ENCODE data around the gene STPG4. TPM values are rescaled to one million over a fixed set of nuclear protein-coding genes. Genes with fewer than 3 reads are reported as not detected.
A peak's percentile ranks its signal among the peaks of the same experiment; 100 is the strongest.

STPG4 gene
- total RNA-seq, 1 experiment from 2014 or later, result 0.13 TPM

- WGBS (ENCODE audit: extremely low coverage, insufficient read length, low lambda C conversion rate), result no CpG with 5 or more reads among the region's 2 CpGs
- no peak overlapping the region for H3K4me2 ChIP-seq (ENCODE audit: insufficient read depth, insufficient read length, low read length)
- Mint-ChIP-seq H3K4me3 (no peak overlapping the region), H3K27me3 (ENCODE audit: low read depth) (no peaks in the 10 kb centered on the region; the same call in 1 of the 2 replicates), H3K9me3 (no peaks in the 10 kb centered on the region; a peak in 1 of 5 replicates), H3K36me3 (ENCODE audit: insufficient read depth in 1 of 3, low read depth in 3 of 3) (no peaks in the 10 kb centered on the region), H3K27ac (peak overlapping the region in 1 of 3 experiments; percentile 25; a peak in 1 of 7 replicates), H3K4me1 (peaks cover 44 to 55% of the 10 kb centered on the region in 2 experiments)
- H3K27ac ChIP-seq (ENCODE audit: insufficient read length, low read depth, low read length), result no peak overlapping the region
- H2BK15ac ChIP-seq (ENCODE audit: low read depth, low read length), result no peak overlapping the region
- H4K5ac ChIP-seq (ENCODE audit: insufficient read length, low read depth, low read length), result no peak overlapping the region
- no peak overlapping the region for H3K18ac ChIP-seq (ENCODE audit: insufficient read length, low read depth, low read length)
- no peak overlapping the region for H2BK12ac ChIP-seq (ENCODE audit: insufficient read length, low read depth, low read length)
- H2AFZ ChIP-seq (ENCODE audit: low read length), result no peak overlapping the region
- H3K23me2 ChIP-seq (ENCODE audit: insufficient read length, low read depth, low read length, poor library complexity, severe bottlenecking), result no peaks in the 10 kb centered on the region
- H2BK5ac ChIP-seq (ENCODE audit: insufficient read length, low read length), result no peak overlapping the region
- H4K8ac ChIP-seq (replicated peaks; ENCODE audit: insufficient read length, low read depth, low read length), result no peak overlapping the region
- no peak overlapping the region for H2BK120ac ChIP-seq (ENCODE audit: low read depth, low read length, poor library complexity, severe bottlenecking)
- H4K91ac ChIP-seq (ENCODE audit: insufficient read length, low read depth, low read length), result no peak overlapping the region
- H3T11ph ChIP-seq (ENCODE audit: low read length), result no peak overlapping the region
- H3K9me3 ChIP-seq (ENCODE audit: control insufficient read depth, low read depth, low read length), result no peaks in the 10 kb centered on the region
- no peak overlapping the region for H3K14ac ChIP-seq (ENCODE audit: insufficient read depth, low read length)
- no peak for TF ChIP-seq CTCF (conservative IDR thresholded peaks at IDR 0.05)
- H3K4ac ChIP-seq (ENCODE audit: low read depth, low read length), result no peak overlapping the region
- H2AK5ac ChIP-seq (ENCODE audit: insufficient read length, low read length), result no peak overlapping the region
- H4K20me1 ChIP-seq (ENCODE audit: control insufficient read depth, insufficient read depth, insufficient read length), result no peaks in the 10 kb centered on the region
- H3K23ac ChIP-seq (ENCODE audit: insufficient read length, low read depth, low read length), result no peak overlapping the region
- H3K4me1 ChIP-seq (ENCODE audit: insufficient read depth, low read length), result peaks cover 22% of the 10 kb centered on the region; the same call in 1 of the 2 replicates
- H3K9ac ChIP-seq (ENCODE audit: extremely low read depth, insufficient read length, low read length), result no peak overlapping the region
- no peak for DNase-seq
- no peak overlapping the region for H2BK20ac ChIP-seq (ENCODE audit: low read depth, low read length, poor library complexity, severe bottlenecking)
- H3K79me2 ChIP-seq (ENCODE audit: insufficient read depth, low read length), result no peaks in the 10 kb centered on the region
- no peaks in the 10 kb centered on the region for H3K27me3 ChIP-seq (ENCODE audit: insufficient read depth, low read length)
- H3K56ac ChIP-seq (ENCODE audit: insufficient read length, low read depth, low read length), result no peak overlapping the region
- no peaks in the 10 kb centered on the region for H3K79me1 ChIP-seq (ENCODE audit: insufficient read depth, low read depth, low read length, poor library complexity, severe bottlenecking)
Measured at GRCh38 chr2:47196046-47196445, 40.9 kb upstream of the STPG4 start.
